ENCODE results near the gene ITGAL.
"Not testable (repeated sequence)": the region's sequence is repeated elsewhere in the genome, so short reads cannot be mapped to it uniquely, and the experiment has no call there.

ITGAL gene

GRCh38 chr16:30457743-30458560 is 14.6 kb upstream of the ITGAL start:
- no peak for DNase-seq (ENCODE audit: low read depth)

GRCh38 chr16:30458561-30459394 is 13.8 kb upstream of the ITGAL start:
- no peak for DNase-seq (ENCODE audit: low read depth)

GRCh38 chr16:30459456-30459855 is 13.1 kb upstream of the ITGAL start:
- no peak for DNase-seq (ENCODE audit: low read depth)

GRCh38 chr16:30461426-30461825 is 11.1 kb upstream of the ITGAL start:
- DNase-seq (ENCODE audit: low read depth), result not testable (repeated sequence)

- DNase-seq (ENCODE audit: low read depth), result no peak
Measured at GRCh38 chr16:30464078-30464477, 8.5 kb upstream of the ITGAL start.

- no peak for DNase-seq (ENCODE audit: low read depth)
Measured at GRCh38 chr16:30470170-30470512, 2.4 kb upstream of the ITGAL start.

GRCh38 chr16:30470632-30470995 is 1.9 kb upstream of the ITGAL start:
- DNase-seq (ENCODE audit: low read depth), result no peak

- DNase-seq (ENCODE audit: low read depth), result no peak
Measured at GRCh38 chr16:30473231-30474073, 910 bp downstream of the ITGAL start.

- DNase-seq (ENCODE audit: low read depth), result no peak
Measured at GRCh38 chr16:30474074-30474452, 1.5 kb downstream of the ITGAL start.

GRCh38 chr16:30474684-30475083 is 2.1 kb downstream of the ITGAL start:
- no peak for DNase-seq (ENCODE audit: low read depth)

- no peak for DNase-seq (ENCODE audit: low read depth)
Measured at GRCh38 chr16:30476991-30477390, 4.4 kb downstream of the ITGAL start.

GRCh38 chr16:30477773-30478172 is 5.2 kb downstream of the ITGAL start:
- not testable (repeated sequence) for DNase-seq (ENCODE audit: low read depth)

GRCh38 chr16:30478766-30479478 is 6.4 kb downstream of the ITGAL start:
- DNase-seq (ENCODE audit: low read depth), result no peak

- DNase-seq (ENCODE audit: low read depth), result no peak
Measured at GRCh38 chr16:30481381-30481780, 8.8 kb downstream of the ITGAL start.

- DNase-seq (ENCODE audit: low read depth), result no peak
Measured at GRCh38 chr16:30482366-30482765, 9.8 kb downstream of the ITGAL start.

- no peak for DNase-seq (ENCODE audit: low read depth)
Measured at GRCh38 chr16:30484887-30485286, 12.3 kb downstream of the ITGAL start.

- no peak for DNase-seq (ENCODE audit: low read depth)
Measured at GRCh38 chr16:30485818-30486436, 13.4 kb downstream of the ITGAL start.

GRCh38 chr16:30488764-30489605 is 16.4 kb downstream of the ITGAL start:
- no peak for DNase-seq (ENCODE audit: low read depth)

- DNase-seq (ENCODE audit: low read depth), result no peak
Measured at GRCh38 chr16:30490210-30490609, 17.7 kb downstream of the ITGAL start.

- DNase-seq (ENCODE audit: low read depth), result no peak
Measured at GRCh38 chr16:30491229-30491628, 18.7 kb downstream of the ITGAL start.

Data from stromal cell of bone marrow (primary cell).